ENCODE data around the gene CLIP1.

Gene CLIP1

DNA sequence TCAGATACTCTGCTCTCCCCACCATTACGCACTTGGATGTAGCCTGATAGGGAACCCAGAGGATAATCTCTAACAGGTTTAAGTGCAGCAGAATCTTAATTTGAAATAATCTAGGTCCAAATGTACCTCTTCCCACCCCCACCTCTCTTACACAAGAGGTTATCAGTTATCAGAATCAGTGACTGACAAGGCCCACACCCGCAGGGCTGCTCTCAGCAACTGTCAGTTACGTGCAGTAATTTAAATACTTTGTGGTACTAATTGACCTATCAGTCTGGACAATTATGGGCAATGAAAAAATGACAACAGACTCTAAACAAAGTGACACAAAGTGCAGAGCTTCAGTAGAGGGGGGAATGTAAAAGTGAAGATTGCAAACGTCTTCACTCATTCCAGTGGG lies 74.0 kb downstream of the CLIP1 start:
- H3K36me3 ChIP-seq (ENCODE audit: insufficient read depth, low read length): peaks cover 27% of the 10 kb centered on the region
- no peak overlapping the region for H2AFZ ChIP-seq (ENCODE audit: low read depth, low read length)

DNA sequence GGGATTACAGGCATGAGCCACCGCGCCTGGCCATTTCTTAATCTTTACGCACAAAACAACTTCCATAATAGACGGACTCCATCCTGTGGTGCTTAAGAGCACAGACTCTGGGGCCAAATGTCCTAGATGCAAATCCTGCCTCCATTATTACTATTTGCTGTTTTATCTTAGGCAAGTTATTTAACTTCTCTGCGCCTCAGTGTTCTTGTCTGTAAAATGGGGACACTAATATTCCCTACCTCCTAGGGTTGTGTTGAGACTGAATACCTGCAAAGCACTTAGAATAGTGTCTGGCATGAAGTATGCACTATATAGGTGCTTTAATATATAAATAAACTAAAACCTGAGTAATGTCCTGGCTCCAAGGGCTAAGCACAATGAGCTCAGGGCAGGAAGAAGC lies 76.4 kb downstream of the CLIP1 start:
- TF ChIP-seq, protein P1, sequence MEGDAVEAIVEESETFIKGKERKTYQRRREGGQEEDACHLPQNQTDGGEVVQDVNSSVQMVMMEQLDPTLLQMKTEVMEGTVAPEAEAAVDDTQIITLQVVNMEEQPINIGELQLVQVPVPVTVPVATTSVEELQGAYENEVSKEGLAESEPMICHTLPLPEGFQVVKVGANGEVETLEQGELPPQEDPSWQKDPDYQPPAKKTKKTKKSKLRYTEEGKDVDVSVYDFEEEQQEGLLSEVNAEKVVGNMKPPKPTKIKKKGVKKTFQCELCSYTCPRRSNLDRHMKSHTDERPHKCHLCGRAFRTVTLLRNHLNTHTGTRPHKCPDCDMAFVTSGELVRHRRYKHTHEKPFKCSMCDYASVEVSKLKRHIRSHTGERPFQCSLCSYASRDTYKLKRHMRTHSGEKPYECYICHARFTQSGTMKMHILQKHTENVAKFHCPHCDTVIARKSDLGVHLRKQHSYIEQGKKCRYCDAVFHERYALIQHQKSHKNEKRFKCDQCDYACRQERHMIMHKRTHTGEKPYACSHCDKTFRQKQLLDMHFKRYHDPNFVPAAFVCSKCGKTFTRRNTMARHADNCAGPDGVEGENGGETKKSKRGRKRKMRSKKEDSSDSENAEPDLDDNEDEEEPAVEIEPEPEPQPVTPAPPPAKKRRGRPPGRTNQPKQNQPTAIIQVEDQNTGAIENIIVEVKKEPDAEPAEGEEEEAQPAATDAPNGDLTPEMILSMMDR (IDR thresholded peaks at IDR 0.05; ENCODE audit: borderline replicate concordance, extremely low read depth, low read length, poor library complexity, severe bottlenecking): no peak
- no peak for TF ChIP-seq EZH2 (IDR thresholded peaks at IDR 0.05; ENCODE audit: borderline replicate concordance, low read depth, low read length, severe bottlenecking)
- Histone ChIP-seq H3K9me3 (ENCODE audit: insufficient read depth, low read length, severe bottlenecking) (no peaks in the 10 kb centered on the region), H3K4me2 (ENCODE audit: insufficient read depth, low read length) (no peak overlapping the region), H3K79me2 (ENCODE audit: insufficient read depth, low read length) (no peaks in the 10 kb centered on the region), H3K9ac (ENCODE audit: low read depth, low read length) (no peak overlapping the region), H3K27me3 (ENCODE audit: insufficient read depth, low read length, poor library complexity) (no peaks in the 10 kb centered on the region), H4K20me1 (ENCODE audit: insufficient read depth, low read length) (no peaks in the 10 kb centered on the region), H2AFZ (ENCODE audit: low read depth, low read length) (no peak overlapping the region), H3K27ac (ENCODE audit: low read length) (no peak overlapping the region), H3K36me3 (ENCODE audit: insufficient read depth, low read length) (peaks cover 14% of the 10 kb centered on the region; the same call in 1 of the 2 replicates), H3K4me3 (ENCODE audit: low read depth in 1 of 2, low read length in 2 of 2) (no peak overlapping the region), H3K4me1 (ENCODE audit: insufficient read depth, low read length) (no peaks in the 10 kb centered on the region)
- no peak for DNase-seq
- no peak for ATAC-seq (ENCODE audit: insufficient read depth, low read depth)

More for the DNA sequence above, 74.0 kb downstream of the CLIP1 start:
- Histone ChIP-seq H3K4me1 (ENCODE audit: insufficient read depth, low read length) (no peaks in the 10 kb centered on the region), H3K4me2 (ENCODE audit: insufficient read depth, low read length) (no peak overlapping the region), H3K4me3 (ENCODE audit: low read depth in 1 of 2, low read length in 2 of 2) (no peak overlapping the region), H3K27me3 (ENCODE audit: insufficient read depth, low read length, poor library complexity) (no peaks in the 10 kb centered on the region), H3K9me3 (ENCODE audit: insufficient read depth, low read length, severe bottlenecking) (no peaks in the 10 kb centered on the region), H4K20me1 (ENCODE audit: insufficient read depth, low read length) (no peaks in the 10 kb centered on the region), H3K27ac (ENCODE audit: low read length) (no peak overlapping the region), H3K9ac (ENCODE audit: low read depth, low read length) (no peak overlapping the region), H3K79me2 (ENCODE audit: insufficient read depth, low read length) (no peaks in the 10 kb centered on the region)
- DNase-seq: no peak
- TF ChIP-seq EZH2 (IDR thresholded peaks at IDR 0.05; ENCODE audit: borderline replicate concordance, low read depth, low read length, severe bottlenecking): no peak
- TF ChIP-seq, protein P1 (IDR thresholded peaks at IDR 0.05; ENCODE audit: borderline replicate concordance, extremely low read depth, low read length, poor library complexity, severe bottlenecking): no peak
- ATAC-seq (ENCODE audit: insufficient read depth, low read depth): no peak

DNA sequence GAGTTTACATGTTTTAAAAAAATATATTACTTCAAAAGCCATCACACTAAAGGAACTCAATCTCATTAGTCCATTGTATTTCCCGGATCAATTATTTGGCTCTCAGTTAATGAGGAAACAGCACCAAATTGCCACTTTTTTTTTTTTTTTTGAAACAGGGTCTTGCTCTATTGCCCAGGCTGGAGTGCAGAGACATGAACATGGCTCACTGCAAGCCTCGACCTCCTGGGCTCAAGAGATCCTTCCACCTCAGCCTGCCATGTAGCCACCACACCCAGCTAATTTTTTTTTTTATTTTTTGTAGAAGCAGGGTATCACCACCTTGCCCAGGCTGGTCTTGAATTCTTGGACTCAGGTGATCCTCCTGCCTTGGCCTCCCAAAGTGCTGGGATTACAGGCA lies 77.4 kb downstream of the CLIP1 start:
- Histone ChIP-seq H4K20me1 (ENCODE audit: insufficient read depth, low read length) (no peaks in the 10 kb centered on the region), H2AFZ (ENCODE audit: low read depth, low read length) (no peak overlapping the region), H3K4me3 (ENCODE audit: low read depth in 1 of 2, low read length in 2 of 2) (no peak overlapping the region), H3K27ac (ENCODE audit: low read length) (no peak overlapping the region), H3K79me2 (ENCODE audit: insufficient read depth, low read length) (no peaks in the 10 kb centered on the region), H3K9ac (ENCODE audit: low read depth, low read length) (no peak overlapping the region), H3K27me3 (ENCODE audit: insufficient read depth, low read length, poor library complexity) (no peaks in the 10 kb centered on the region), H3K4me2 (ENCODE audit: insufficient read depth, low read length) (no peak overlapping the region), H3K9me3 (ENCODE audit: insufficient read depth, low read length, severe bottlenecking) (no peaks in the 10 kb centered on the region), H3K36me3 (ENCODE audit: insufficient read depth, low read length) (peaks cover 11% of the 10 kb centered on the region; the same call in 1 of the 2 replicates), H3K4me1 (ENCODE audit: insufficient read depth, low read length) (no peaks in the 10 kb centered on the region)
- DNase-seq (no peak), ATAC-seq (ENCODE audit: insufficient read depth, low read depth) (no peak)
- TF ChIP-seq, protein P1 (IDR thresholded peaks at IDR 0.05; ENCODE audit: borderline replicate concordance, extremely low read depth, low read length, poor library complexity, severe bottlenecking): no peak
- no peak for TF ChIP-seq EZH2 (IDR thresholded peaks at IDR 0.05; ENCODE audit: borderline replicate concordance, low read depth, low read length, severe bottlenecking)
